NCI-H446 treated with DMSO at 0.1 percent for 48 hours (cell line): ENCODE data around the gene CTNNA3.

ENCODE experiments used
- DNase-seq: peaks from one replicate; lab custom pipeline; 2025; lab: John Stamatoyannopoulos, UW

CTNNA3 gene

DNA sequence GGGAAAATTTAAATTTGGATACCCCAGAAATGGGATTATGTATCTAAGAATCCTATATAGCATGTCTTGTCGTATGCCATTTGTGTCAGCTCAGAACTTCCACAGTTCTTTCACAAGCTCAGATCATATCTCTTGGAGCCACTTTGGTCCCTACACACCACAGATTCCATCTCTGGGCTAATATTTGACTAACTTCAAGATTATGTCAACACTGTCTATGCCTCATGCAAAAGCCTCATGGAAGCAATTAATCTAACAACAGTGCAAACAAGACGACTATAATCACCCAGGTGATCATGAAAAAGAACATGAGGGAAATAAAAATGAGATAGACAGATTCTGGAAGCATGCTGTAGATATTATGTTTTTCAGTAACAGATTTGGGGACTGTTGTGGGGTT lies 581.0 kb downstream of the CTNNA3 start:
- no peak for DNase-seq

DNA sequence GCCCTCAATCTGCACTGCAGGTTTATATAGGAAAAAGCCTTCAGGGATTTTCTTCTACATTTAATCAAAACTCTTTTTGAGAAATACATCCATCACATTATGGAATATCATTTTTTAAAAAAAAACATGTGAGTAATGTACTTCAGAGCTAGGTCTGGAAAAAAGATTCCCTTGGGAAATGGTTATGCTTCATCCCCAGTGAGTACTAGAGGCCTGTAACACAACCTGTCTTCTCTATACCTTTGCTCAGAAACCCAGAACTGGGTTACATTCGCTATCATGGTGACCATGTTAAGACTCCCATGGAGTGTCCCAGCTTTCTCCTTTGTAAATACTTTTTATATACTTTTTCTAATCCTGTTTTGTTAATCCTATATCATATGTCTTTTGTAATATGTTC lies 583.2 kb downstream of the CTNNA3 start:
- DNase-seq, result no peak

DNA sequence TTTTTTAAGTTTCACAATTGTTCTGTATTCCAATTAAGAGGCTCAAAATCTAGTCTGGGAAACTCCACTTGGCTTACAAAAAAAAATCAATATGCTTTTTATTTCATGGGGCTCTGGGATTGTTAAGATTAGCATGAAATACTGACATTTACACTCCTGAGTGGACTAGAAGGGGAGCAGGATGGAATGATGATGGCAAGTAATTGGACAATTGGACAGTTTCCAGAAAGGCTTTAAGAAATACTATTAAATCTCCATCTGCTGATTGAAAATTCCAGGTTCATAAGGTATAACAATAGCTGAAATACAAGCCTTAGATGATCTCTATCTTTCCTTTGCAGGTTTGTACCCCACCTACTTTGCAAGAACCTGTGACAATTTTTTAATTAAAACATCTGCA lies 585.7 kb downstream of the CTNNA3 start:
- DNase-seq, result peak; percentile 13

DNA sequence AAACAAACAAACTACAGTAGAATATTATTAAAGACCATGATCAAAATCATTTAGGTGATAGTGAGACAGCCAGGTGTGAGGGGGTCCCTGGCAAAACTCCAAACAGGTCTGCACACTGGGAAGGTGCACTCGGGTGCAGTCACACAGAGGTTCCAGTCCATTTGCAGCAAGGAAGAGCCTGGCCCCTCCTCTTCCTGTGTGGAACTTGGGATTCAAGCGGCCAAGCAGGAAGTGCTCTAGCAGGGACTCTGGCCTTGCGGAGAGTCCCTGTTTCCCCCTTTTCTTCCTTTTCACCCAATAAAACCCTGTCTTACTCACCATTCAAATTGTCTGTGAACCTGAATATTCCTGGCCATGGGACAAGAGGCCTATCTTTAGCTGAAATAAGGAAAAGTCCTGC lies 588.3 kb downstream of the CTNNA3 start:
- no peak for DNase-seq

DNA sequence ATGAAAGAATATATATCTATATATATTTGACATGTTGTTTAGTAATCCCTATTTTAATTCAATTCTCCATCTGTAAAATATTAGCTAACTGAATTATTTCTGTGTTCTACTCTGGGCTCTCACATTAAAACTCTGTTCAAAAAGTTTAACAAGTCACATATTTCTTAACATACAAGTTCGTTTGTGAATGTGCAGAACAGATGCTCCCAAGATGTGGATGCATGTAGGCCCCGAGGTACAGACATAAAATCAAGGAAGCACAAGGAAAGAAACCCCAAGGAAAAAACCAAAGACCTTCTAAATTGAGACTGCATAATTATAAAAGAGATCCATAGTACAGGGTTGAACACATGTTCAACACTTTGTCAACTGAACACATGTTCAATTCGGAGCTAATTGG lies 595.0 kb downstream of the CTNNA3 start:
- no peak for DNase-seq

DNA sequence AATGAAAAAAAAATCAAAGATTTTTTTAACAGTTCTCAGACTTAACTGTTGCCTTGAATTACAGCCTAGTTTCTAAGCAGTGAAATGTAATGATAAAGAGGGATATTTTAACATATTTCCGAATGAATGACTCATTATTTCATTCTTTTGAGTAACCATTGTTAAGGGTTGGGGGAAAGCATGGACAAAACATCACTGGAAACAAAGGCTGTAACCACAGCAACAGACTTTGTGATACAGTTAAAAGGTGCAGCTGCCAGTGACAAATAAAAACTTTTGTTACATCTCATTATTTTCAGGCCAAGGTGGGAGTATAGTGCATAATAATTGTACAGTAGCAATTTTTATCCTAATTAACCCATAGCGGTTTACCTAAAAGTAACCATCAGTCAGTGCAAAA lies 597.5 kb downstream of the CTNNA3 start:
- no peak for DNase-seq

DNA sequence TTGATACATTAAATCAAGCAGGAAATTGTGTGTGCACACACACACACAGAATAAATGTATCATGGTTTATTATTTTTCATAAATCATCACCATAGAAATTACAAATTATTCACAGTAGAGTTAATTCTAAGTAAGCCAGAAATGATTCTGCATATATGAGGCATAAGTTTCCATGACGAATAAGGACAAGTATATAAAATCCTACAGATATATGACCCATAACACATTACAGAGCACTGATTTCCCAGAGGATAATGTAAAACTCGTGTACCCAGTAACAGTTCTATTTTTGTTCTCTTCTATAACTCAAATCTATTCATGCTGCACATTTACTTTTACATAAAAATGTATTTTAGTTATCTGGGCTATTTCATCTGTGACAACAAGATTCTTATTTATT lies 600.5 kb downstream of the CTNNA3 start:
- no peak for DNase-seq

DNA sequence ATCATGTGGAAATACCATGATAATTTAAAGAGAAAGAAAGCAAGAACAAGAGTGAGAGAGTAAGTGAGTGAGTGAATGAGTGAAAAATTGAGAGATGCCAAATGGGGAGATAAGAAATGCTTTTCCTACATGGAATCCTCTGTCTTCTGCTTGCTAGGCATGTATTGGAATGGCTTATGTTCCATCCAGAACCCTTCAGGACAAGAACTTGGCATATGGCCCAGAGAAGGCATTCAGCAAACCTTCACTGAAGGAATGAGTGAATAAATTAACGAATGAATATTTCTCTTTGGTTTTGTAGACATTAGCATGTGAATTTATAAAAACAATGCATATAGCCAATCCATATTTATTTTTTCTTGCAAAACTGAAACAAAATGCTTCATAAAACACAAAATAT lies 608.0 kb downstream of the CTNNA3 start:
- DNase-seq, result no peak

DNA sequence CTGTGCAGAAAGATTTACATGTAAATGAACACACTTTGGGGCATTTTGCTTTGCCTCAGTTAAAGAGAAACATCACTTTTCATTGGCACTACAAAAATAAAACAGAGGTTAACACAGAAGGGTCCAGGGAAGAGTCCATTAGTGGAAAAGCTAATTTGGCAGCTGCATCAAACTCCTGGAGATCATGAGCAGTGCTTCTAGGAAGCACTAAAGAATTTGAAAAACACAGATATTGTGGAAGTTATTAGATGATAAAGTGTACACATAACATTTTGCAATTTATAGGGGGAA lies 608.9 kb downstream of the CTNNA3 start:
- no peak for DNase-seq

DNA sequence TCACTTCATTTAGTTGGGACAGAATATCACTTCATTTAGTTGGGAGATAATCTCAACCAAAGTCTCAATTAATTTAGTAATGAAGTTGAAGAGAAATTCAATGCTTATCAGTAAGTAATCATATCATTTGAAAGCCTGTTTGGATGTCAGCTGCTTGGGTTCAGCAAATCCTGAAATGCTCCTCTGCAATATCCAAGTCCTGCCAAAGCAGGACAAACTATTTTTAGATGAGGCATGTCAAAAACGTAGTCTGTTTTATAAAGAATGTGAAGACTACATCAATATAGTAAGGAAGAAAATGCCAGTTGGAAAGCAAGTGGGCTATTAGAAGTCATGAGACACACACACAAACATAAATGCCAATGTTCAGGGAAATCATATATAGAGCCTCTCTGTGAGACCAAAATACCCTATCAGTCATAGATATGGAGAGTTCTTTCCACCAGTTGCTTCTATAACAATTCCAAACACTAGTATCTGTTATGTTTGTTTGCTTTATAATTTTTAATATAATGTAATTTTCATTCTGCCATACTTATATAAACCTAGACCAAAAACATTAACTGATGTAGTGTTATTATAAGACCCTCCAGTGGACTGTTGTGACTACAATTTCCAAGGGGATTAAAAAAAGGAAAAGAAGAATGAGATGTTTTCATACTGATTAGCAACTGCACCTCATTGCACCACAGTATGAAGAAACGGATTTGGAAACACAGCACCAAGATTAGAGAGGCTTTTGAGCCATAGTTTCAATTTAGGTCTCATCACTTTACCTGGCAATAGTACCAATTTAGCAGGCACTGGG lies 609.5 kb downstream of the CTNNA3 start:
- DNase-seq, result no peak

DNA sequence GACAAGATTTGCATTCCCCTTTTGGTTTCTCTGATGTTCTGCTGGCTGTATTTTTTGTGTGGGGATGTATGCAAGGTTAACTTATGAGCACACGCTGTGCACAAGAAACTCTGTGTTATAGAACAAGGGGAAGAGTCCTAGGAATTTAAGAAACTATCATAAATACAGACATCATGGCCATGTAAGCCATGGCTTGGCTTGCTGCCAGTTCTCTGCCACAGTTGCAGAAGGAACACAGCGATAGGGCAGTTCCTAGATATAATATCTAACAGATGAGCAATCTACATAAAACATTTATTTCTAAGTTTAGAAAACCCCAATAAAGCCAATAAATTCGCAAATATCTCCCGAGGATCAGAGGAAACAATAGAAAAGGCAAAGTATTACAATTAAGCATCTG lies 616.9 kb downstream of the CTNNA3 start:
- DNase-seq, result no peak

DNA sequence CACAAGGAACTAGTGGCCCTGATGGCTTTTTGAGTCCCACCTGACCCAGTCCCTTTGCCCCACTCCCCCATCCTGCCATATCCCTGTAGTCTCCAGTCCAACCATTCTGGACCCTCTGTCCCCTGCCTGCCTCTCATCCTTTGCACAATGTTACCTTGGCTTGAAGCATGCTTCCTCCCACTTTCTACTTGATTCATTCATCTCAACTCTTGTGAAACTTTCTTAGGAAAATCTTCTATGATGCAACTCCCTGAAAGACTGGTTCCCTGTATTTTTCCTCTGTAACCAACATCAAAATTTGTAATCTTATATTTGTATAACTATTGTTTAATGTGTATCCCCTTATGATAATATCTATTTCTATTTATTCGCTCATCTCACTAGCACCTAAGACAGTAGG lies 618.6 kb downstream of the CTNNA3 start:
- no peak for DNase-seq

DNA sequence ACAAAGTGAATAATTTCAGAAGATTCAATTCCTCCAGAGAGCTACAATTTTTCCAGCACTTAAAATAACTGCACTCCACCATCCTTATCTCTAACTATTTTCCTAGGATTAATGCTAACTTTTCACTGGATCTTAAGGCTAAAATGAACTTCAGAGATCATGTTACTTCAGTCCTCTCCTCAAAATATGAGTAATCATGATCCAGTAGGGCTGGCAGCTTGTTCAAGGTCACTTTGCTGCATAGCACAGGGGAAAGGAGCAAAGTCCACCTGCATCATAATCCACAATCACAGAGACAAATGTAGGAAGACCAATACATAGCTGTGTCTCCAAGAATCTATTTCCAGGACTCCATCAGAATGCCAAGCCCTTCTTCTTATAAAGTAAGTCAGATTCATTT lies 619.9 kb downstream of the CTNNA3 start:
- DNase-seq, result no peak

DNA sequence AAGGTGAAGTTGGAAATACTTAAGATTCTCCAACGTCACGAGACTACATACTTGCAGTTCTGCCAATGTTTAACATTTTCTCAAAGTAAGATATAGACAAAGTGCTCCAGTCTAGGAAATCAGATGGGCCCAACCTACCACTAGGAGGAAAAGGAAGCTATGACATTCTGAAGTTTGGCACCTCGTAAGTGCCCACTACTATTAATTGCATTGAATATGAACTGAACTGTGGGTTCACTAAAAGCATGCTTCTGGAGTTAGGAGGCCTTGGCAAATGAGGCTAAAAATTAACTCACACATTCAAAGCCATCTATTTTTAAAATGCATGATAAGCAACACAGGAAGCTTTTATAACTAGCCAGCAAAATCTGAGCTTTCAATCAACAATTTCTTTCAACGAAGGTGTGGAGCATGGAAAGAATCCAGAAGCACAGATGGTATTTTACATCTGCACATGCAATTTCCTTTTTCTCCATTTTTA lies 620.5 kb downstream of the CTNNA3 start:
- no peak for DNase-seq

DNA sequence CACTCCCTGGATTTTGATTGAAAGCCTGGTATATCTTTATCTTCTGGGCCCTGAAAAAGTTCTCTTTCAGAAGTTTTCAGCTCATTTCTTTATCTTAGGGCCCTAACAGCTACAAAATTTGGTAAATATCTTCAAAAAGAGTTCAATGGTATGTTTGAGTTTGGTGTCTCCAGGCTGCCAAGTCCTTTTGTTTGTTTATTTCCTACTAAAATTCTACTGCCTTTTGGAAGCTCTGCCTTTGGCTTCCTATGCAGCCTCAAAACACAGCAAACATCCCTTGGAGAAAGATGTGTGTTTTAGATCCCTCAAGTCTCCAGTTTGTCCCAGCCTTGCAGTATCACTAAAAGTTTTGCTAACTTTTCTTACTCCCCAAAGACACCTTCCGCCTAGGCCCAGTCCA lies 623.3 kb downstream of the CTNNA3 start:
- DNase-seq, result no peak

DNA sequence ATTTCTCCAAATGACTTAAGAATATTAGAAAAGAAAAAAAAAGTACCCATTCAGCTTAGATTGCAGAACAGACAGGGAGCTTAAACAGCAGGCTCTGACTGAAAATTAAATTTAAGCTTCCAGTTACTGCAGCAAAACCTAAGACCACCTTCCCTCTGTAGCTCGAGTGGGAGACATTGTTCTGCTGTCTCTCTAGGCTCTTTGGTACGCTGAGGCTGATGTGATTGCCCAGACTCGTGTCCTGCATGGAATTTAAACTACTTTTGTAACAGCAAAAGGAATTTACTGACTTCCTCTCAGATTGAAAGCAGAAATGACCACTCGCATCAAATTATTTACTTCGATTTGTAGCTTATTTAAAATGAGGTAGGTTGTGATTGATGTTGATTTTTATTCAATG lies 645.6 kb downstream of the CTNNA3 start:
- no peak for DNase-seq

DNA sequence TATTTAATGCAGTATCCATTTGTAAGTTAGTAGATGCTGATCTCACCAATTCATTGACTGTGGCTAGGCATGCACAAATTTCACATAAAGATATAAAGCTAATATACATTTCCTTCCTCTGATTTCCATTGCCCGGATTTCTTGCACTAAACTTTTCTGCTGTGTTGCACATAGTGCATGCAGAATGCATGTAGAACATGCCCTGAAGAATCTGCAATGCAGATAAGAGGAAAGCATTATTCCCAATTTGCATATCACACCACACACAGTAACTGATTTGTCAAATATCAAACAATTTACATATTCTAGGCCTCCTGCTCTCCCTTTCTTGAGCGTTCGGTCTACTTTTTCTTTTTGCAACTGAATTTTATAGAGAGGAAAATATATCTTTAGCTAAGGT lies 646.0 kb downstream of the CTNNA3 start:
- DNase-seq, result no peak

DNA sequence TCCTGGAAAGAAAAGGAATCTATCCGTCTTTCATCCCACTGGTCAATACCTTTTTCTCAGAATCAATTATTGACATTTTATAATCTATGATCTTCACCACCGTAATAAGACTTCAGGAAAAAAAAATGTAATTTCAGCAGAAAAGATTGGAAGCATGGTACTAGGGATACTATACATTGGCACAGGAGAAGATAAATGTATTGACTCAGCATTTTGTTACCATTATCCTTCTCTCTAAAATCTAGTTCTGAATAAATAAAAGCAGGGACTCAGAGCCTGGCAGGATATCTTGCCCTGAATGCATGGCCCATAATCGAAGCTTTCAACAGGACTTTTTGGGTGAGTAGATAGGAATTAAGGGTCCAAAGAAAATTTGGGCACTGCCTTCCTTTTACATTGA lies 649.5 kb downstream of the CTNNA3 start:
- no peak for DNase-seq

DNA sequence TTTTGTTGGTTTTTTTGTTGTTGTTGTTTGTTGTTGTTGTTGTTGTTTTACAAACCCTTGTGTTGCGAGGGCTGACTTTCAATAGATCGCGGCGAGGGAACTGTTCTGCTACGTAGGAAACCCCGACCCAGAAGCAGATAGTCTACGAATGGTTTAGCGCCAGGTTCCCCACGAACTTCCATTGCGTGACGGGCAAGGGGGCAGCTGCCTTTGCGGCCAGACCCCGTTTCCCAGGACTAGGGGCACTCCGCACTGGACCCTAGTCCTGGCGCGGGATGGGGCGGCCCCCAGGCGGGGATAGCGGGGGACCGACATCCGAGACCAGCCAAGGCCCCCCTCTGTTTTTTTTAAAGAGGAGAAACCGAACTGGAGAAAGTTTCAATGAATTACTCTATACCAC lies 650.6 kb downstream of the CTNNA3 start:
- no peak for DNase-seq

DNA sequence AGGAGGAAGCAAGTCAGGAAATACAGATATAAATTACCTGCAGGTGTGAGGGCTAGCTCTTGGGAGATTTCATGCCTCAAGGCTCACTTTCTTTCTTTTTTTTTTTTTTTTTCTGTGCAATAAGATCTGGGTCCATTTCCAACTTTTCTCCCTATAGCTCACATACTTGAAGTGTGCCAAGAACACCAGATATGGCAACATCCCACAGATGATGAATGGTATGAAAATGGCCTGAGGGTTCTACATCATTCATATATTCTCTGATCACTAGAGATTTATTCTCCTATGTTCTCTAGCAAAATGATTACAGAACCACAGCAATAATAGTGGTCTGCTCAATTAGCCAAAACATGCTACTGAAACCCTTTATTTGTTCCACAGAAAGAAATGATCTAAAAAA lies 653.0 kb downstream of the CTNNA3 start:
- peak; percentile 4 for DNase-seq

DNA sequence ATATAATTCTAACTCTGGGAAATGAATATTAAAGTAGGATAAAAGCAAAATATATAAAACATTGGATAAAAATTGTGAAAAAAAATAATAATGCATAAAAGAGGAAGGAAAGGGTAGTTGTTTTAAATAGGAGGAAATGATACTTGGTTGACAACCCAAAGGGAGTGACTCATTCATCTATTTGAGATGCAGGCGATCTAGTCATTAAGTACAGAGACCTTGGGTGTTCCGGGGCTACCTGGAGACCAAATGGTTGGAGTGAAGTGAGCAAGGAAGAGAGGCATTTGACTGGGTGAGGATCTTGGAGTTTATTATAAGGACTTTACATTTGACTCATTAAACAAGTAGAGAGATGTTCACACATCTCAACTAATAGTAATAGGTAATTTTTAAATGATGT lies 659.2 kb downstream of the CTNNA3 start:
- no peak for DNase-seq

DNA sequence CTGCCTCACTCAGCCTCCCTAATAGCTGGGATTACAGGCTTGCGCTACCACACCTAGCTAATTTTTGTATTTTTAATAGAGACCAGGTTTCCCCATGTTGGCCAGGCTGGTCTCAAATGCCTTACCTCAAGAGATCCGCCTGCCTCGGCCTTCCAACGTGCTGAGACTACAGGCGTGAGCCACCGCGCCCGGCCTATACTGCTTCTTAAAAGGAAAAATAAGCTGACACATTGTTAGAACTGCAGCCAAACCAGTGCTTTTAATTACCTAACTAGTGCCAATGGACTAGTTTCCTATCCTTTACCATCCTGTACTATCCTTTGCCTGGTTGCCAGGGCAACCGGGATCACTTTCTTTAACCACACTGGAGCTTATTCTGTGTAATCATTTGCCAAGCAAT lies 662.1 kb downstream of the CTNNA3 start:
- no peak for DNase-seq

DNA sequence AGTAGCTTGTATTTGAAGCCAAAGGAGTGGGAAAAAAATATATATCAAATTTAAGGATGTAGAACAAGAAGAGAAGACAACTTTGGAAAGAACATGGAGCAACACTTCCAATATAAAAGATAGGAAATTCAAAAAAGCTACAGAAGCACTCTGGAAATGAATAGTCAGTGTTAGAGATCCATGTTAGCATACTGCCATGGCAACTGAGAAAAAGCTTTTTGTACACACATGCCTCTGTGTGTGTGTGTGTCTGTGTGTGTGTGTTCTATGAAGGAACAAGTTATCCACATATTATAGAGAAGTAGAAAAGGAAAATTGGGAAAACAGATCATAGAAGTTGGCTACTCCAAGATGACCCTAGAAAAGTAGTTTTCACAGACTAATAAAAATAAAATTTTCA lies 673.9 kb downstream of the CTNNA3 start:
- DNase-seq, result no peak

DNA sequence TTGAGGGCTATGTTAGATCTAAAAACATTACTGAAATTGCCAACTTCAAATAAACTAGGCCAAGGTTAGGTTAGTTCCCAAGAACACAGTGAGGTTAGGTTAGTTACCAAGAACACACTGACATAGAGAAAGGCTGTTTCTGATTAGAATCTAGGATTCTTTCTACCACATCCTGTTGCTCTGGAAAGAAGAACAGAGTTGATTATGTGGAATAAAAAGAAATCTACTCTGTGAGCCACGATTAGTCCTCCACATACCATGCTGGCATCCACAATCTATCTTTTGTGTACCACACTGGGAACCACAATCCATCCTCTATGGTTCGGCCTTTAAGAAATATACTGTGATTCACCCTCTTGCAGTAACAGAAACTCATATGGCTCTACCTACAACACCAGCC lies 678.8 kb downstream of the CTNNA3 start:
- no peak for DNase-seq

DNA sequence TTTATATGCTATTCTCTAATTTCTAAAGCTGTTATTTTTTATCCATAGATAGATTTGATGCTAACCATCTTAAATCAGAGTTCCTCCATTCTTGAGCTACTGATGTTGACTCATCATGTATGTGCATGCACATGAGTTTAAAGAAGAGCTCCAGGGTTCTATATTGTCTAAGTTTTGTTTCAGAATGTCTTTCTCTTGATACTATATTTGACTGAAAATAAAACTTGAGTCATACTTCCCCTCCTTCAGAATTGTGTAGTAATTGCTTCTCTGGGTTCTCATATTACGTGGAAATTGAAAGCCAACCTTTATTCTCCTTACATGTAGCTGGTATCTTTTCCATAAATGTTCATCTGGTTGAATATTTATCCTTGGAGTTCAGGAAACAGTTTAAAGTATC lies 680.8 kb downstream of the CTNNA3 start:
- DNase-seq, result no peak
